ENCODE measurements around the gene TULP1. TPM values are rescaled to one million over a fixed set of nuclear protein-coding genes. Genes with fewer than 3 reads are reported as not detected.

TULP1 gene
- total and polyA plus RNA-seq, 2 of the 13 experiments (the other 11 are each of a cell fraction or from before 2014, with no cell fraction given), result not detected

DNA sequence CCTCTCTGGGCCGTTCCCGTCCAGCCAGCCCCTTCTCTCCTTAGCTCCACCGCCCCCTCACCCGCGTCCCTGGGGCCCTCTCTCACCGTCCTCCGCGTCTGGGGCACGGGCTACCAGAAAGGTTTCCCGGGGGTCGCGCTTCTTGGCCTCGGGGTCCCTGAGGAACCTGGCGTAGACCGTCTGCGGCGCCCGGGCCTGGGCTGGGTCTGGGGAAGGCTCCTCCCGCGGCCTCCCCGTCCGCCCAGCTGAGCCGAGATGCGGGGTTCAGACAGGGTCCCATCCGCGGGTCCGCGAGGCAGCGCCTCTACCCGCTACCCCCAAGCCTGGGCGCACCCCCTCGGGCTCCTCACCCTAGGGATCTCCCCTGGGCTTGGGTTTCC, 1.1 kb downstream of the TULP1 start:
- Histone ChIP-seq H3K27ac (ENCODE audit: extremely low read length, insufficient read depth, low read length) (no peak overlapping the region), H3K79me2 (ENCODE audit: insufficient read depth, low read length) (no peaks in the 10 kb centered on the region), H2AFZ (ENCODE audit: low read length) (no peak overlapping the region), H3K4me3 (replicated peaks in 1 of 3; ENCODE audit: insufficient read depth in 1 of 3, low read depth in 2 of 3, low read length in 3 of 3) (no peak overlapping the region), H3K27me3 (ENCODE audit: control insufficient read depth in 1 of 2, insufficient read depth in 2 of 2, low read length in 2 of 2) (peaks cover 2 to 65% of the 10 kb centered on the region in 2 experiments; a peak in 4 of 5 replicates), H3K4me1 (ENCODE audit: insufficient read depth, low read length) (peaks cover 4% of the 10 kb centered on the region; the same call in 1 of the 2 replicates), H4K20me1 (ENCODE audit: insufficient read depth, low read length) (no peaks in the 10 kb centered on the region), H3K4me2 (ENCODE audit: low read depth, low read length) (no peak overlapping the region), H3K9ac (ENCODE audit: insufficient read depth, low read depth, low read length) (no peak overlapping the region), H3K36me3 (replicated peaks in 1 of 2; ENCODE audit: control insufficient read depth in 1 of 2, insufficient read depth in 2 of 2, low read length in 2 of 2) (no peaks in the 10 kb centered on the region), H3K9me3 (ENCODE audit: low read length) (no peaks in the 10 kb centered on the region)
- ChIA-PET POLR2A (no interaction called here), CTCF (ENCODE audit: low intra/inter-chr PET ratio, low total read pairs) (no interaction called here)
- DNase-seq (ENCODE audit: low spot score), result no peak
- in situ Hi-C loops (cut with HindIII; ENCODE audit: extremely low pct_ligation_motif_present, low pct_unique_long_range_greater_than_20kb), result no loop called here
- FAIRE-seq, result no peak
- intact Hi-C loops (cut with micrococcal nuclease; ENCODE audit: unreplicated experiment), result no loop called here
- ATAC-seq, result no peak
- no TSS peak for BruUV-seq (replicated peaks)
- WGBS (ENCODE audit: low lambda C conversion rate), result 45% methylated on average over 29 of the region's 32 CpGs
- TF ChIP-seq PRDM15 (CRISPR knock-in tag; IDR thresholded peaks at IDR 0.05) (no peak), PCBP1 (IDR thresholded peaks at IDR 0.05; ENCODE audit: borderline replicate concordance, low read depth, low read length) (no peak), ZNF546 (CRISPR knock-in tag; conservative IDR thresholded peaks at IDR 0.05) (no peak), MIXL1 (CRISPR knock-in tag; IDR thresholded peaks at IDR 0.05) (no peak), ZNF781 (CRISPR knock-in tag; IDR thresholded peaks at IDR 0.05; ENCODE audit: borderline replicate concordance, not compliant biosample characterization) (no peak), ZNF768 (CRISPR knock-in tag; IDR thresholded peaks at IDR 0.05) (no peak), ZSCAN20 (CRISPR knock-in tag; IDR thresholded peaks at IDR 0.05; ENCODE audit: borderline replicate concordance) (no peak), CEBPZ (IDR thresholded peaks at IDR 0.05; ENCODE audit: low read length) (no peak), ZBTB3 (CRISPR knock-in tag; IDR thresholded peaks at IDR 0.05; ENCODE audit: borderline replicate concordance, low read depth) (no peak), EED (CRISPR knock-in tag; IDR thresholded peaks at IDR 0.05) (no peak), ZNF552 (CRISPR knock-in tag; IDR thresholded peaks at IDR 0.05; ENCODE audit: borderline replicate concordance) (no peak), TBX2 (CRISPR knock-in tag; IDR thresholded peaks at IDR 0.05; ENCODE audit: borderline replicate concordance) (no peak), TCF7L2 (IDR thresholded peaks at IDR 0.05; ENCODE audit: low read depth, low read length) (no peak), ZBTB38 (CRISPR knock-in tag; IDR thresholded peaks at IDR 0.05) (no peak), HNRNPL (IDR thresholded peaks at IDR 0.05; ENCODE audit: low read depth, low read length) (no peak)
- TF ChIP-seq, protein P1, sequence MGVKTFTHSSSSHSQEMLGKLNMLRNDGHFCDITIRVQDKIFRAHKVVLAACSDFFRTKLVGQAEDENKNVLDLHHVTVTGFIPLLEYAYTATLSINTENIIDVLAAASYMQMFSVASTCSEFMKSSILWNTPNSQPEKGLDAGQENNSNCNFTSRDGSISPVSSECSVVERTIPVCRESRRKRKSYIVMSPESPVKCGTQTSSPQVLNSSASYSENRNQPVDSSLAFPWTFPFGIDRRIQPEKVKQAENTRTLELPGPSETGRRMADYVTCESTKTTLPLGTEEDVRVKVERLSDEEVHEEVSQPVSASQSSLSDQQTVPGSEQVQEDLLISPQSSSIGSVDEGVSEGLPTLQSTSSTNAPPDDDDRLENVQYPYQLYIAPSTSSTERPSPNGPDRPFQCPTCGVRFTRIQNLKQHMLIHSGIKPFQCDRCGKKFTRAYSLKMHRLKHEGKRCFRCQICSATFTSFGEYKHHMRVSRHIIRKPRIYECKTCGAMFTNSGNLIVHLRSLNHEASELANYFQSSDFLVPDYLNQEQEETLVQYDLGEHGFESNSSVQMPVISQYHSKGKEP (CRISPR knock-in tag; IDR thresholded peaks at IDR 0.05), result no peak
